Natural killer cell (primary cell): ENCODE measurements around the gene RAI2. TPM values are rescaled to one million over a fixed set of nuclear protein-coding genes. Genes with fewer than 3 reads are reported as not detected.

Experiments used
- ATAC-seq, 3 donors: fragments of 150-1000 bp in 2 of 3; fragments of 200-7000 bp in 1 of 3; cut with Tn5 transposase; 1 replicate in 1 of 3; 2 replicates in 2 of 3; pipeline ENCODE4 v1.10.0; 2021; ENCODE audit warnings: mild to moderate bottlenecking in 2 of 3, moderate library complexity in 2 of 3
- DNase-seq, 2 donors: peaks; one replicate each; pipeline versions ENCODE4 v3.0.0 to v3.0.0-alpha.2; 2013 to 2021; ENCODE audit warnings: mixed read lengths in 1 of 2
- H3K27ac ChIP-seq: one replicate; pipeline ENCODE4 v1.5.1; 2013; ENCODE audit warnings: mild to moderate bottlenecking, low read length
- H3K27me3 ChIP-seq: one replicate; pipeline ENCODE4 v1.6.1; 2013; ENCODE audit warnings: low read length; ENCODE audit not compliant: control insufficient read depth, insufficient read depth
- H3K36me3 ChIP-seq: one replicate; pipeline ENCODE4 v1.6.1; 2013; ENCODE audit warnings: low read length; ENCODE audit not compliant: control insufficient read depth, insufficient read depth
- H3K4me1 ChIP-seq: one replicate; pipeline ENCODE4 v1.6.1; 2013; ENCODE audit warnings: low read length; ENCODE audit not compliant: control insufficient read depth, insufficient read depth
- H3K4me3 ChIP-seq: one replicate; pipeline ENCODE4 v1.5.1; 2013; ENCODE audit warnings: low read length
- H3K9me3 ChIP-seq: one replicate; pipeline ENCODE4 v1.6.1; 2013; ENCODE audit warnings: low read length; ENCODE audit not compliant: control insufficient read depth, insufficient read depth
- H3K27ac Mint-ChIP-seq, 2 donors: one replicate each; pipeline ENCODE4 v1.8.0; 2022; ENCODE audit warnings: mild to moderate bottlenecking in 2 of 2, mixed read lengths in 2 of 2, moderate library complexity in 1 of 2
- H3K27me3 Mint-ChIP-seq, 2 donors: one replicate each; pipeline ENCODE4 v1.8.0; 2022; ENCODE audit warnings: low read depth in 2 of 2, mixed read lengths in 2 of 2
- H3K36me3 Mint-ChIP-seq: one replicate; pipeline ENCODE4 v1.8.0; 2022; ENCODE audit warnings: mixed read lengths
- H3K4me1 Mint-ChIP-seq, 2 donors: one replicate each; pipeline ENCODE4 v1.8.0; 2022; ENCODE audit warnings: mixed read lengths in 2 of 2
- H3K4me3 Mint-ChIP-seq: one replicate; pipeline ENCODE4 v1.8.0; 2022; ENCODE audit warnings: mild to moderate bottlenecking, moderate library complexity, mixed read lengths
- H3K9me3 Mint-ChIP-seq, 2 donors: one replicate each; pipeline ENCODE4 v1.8.0; 2022; ENCODE audit warnings: mixed read lengths in 2 of 2
- WGBS: methylation state at CpG from one replicate; pipeline ENCODE4 v1.1.7; 2013; ENCODE audit warnings: missing lambda C conversion rate; ENCODE audit not compliant: insufficient coverage; 5-methylcytosine and 5-hydroxymethylcytosine counted together
- intact Hi-C: fragments of 100-400 bp; cut with micrococcal nuclease; formaldehyde crosslinking; loops from one replicate; pipeline ENCODE4 v1.14.2; 2022
- total RNA-seq, 4 donors: library from RNA; stranded (reverse); fragments of 120-200 nt in 1 of 4; gene quantifications; one replicate each; pipeline versions ENCODE4 v1.2.3 to v1.2.4, GENCODE V29; 2013 to 2022
- TF ChIP-seq, protein P1 (sequence below): fragments of 200-600 bp; IDR thresholded peaks from one replicate; pipeline ENCODE4 v1.8.0; 2022; ENCODE audit warnings: antibody characterized with exemption

RAI2 gene
- total RNA-seq, 3 donors from 2014 or later (not counting 1 experiment from before 2014, with no cell fraction given), result not detected

DNA sequence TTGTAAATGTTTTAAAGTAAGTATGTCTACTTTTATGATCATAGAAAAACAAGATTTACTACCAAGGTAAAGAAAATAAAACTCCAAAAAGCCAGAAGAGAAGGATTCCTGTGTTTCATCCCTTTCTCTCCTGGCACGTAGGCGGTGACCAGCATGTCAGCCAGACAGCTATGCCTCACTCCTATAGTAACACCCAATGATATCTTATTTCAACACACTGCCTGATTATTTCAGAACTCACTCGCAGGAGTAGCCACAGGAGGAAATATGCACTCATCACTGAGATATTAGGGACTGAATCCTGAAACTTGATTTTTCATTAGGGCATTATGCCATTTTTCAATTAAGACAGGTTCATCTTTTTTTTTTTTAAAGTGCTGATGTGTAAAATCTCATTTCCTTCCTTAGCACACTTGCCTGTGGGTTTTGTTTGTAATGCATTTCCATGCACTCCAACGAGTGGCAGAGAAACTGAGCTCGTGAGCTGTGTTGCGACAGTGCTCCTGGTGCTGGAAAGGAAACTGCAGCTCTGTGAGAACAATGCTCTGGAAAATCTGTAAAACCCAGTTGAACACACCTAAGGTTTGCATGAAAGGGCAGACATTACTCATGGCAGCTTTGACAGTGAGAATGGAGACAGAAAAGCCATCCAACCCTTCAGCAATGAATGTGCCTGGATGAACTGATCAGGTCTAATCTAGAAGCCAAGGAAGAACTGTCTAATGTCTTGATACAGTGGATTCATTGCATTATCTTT lies 18.2 kb downstream of the RAI2 start:
- Mint-ChIP-seq H3K27ac (no peak overlapping the region), H3K36me3 (no peaks in the 10 kb centered on the region), H3K9me3 (no peaks in the 10 kb centered on the region), H3K4me1 (no peaks in the 10 kb centered on the region), H3K4me3 (no peak overlapping the region), H3K27me3 (peaks cover 7 to 41% of the 10 kb centered on the region in 2 donors)
- intact Hi-C loops, result no loop called here
- no peak for DNase-seq
- Histone ChIP-seq H3K36me3 (no peaks in the 10 kb centered on the region), H3K4me1 (no peaks in the 10 kb centered on the region), H3K27me3 (no peaks in the 10 kb centered on the region), H3K9me3 (no peaks in the 10 kb centered on the region), H3K27ac (no peak overlapping the region), H3K4me3 (no peak overlapping the region)
- TF ChIP-seq, protein P1, sequence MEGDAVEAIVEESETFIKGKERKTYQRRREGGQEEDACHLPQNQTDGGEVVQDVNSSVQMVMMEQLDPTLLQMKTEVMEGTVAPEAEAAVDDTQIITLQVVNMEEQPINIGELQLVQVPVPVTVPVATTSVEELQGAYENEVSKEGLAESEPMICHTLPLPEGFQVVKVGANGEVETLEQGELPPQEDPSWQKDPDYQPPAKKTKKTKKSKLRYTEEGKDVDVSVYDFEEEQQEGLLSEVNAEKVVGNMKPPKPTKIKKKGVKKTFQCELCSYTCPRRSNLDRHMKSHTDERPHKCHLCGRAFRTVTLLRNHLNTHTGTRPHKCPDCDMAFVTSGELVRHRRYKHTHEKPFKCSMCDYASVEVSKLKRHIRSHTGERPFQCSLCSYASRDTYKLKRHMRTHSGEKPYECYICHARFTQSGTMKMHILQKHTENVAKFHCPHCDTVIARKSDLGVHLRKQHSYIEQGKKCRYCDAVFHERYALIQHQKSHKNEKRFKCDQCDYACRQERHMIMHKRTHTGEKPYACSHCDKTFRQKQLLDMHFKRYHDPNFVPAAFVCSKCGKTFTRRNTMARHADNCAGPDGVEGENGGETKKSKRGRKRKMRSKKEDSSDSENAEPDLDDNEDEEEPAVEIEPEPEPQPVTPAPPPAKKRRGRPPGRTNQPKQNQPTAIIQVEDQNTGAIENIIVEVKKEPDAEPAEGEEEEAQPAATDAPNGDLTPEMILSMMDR, result no peak
- 53% methylated on average over 6 of the region's 6 CpGs for WGBS
- no peak for ATAC-seq

DNA sequence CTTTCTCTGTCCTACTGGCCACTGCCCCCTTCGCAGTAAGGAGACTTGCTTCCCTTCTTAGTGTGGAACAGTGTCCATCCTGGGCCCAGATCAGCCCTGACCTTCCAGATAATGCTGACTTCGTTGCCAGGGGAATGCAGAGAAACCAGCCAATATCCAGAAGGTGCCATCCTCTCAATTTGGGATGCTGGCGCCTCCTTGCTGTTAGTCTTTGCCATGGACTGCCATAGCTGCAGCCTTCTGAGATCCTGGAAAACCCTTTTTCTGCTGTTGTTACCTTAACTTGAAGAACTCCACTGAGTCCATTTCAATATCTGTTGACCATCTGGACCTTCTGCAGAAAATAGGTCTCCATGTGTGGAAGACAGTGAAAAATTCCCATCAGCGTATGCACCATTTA lies 21.8 kb downstream of the RAI2 start:
- Histone ChIP-seq H3K4me1 (no peaks in the 10 kb centered on the region), H3K27ac (no peak overlapping the region), H3K4me3 (no peak overlapping the region), H3K36me3 (no peaks in the 10 kb centered on the region), H3K27me3 (no peaks in the 10 kb centered on the region), H3K9me3 (no peaks in the 10 kb centered on the region)
- Mint-ChIP-seq H3K27me3 (peaks cover 17 to 31% of the 10 kb centered on the region in 2 donors), H3K4me3 (no peak overlapping the region), H3K36me3 (no peaks in the 10 kb centered on the region), H3K27ac (no peak overlapping the region), H3K4me1 (no peaks in the 10 kb centered on the region), H3K9me3 (no peaks in the 10 kb centered on the region)
- DNase-seq (peak in 1 of 2 donors; percentile 6), ATAC-seq (no peak)
- intact Hi-C loops, result no loop called here
- TF ChIP-seq, protein P1, result no peak
- 75% methylated on average over 3 of the region's 4 CpGs for WGBS

DNA sequence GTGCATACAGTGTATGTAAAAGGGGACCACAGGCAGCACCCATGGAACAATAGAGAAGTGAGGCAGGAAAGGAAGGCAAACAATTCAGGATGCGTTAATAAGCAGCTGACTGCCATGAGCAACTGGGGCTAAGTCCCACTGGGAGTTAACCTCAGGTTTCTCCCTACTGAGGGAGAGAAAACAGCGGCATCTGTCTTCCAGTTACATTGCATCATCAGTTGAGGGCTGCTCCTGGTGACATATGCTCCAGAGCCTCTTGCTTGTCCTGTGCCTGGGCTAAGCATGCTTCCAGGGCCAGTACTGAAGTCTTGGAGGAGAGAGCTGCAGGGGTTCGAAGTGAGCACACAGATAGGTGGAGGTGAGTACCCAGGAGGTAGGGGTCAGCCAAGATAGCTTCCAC lies 24.3 kb downstream of the RAI2 start:
- no peak overlapping the region for H3K27ac ChIP-seq
- no peak for DNase-seq
- Mint-ChIP-seq H3K4me3 (no peak overlapping the region), H3K4me1 (no peaks in the 10 kb centered on the region), H3K27me3 (peaks cover 17 to 25% of the 10 kb centered on the region in 2 donors), H3K9me3 (no peaks in the 10 kb centered on the region), H3K36me3 (no peaks in the 10 kb centered on the region), H3K27ac (no peak overlapping the region)
- H3K36me3 ChIP-seq, result no peaks in the 10 kb centered on the region
- H3K9me3 ChIP-seq, result no peaks in the 10 kb centered on the region
- TF ChIP-seq, protein P1, result no peak
- intact Hi-C loops, result no loop called here
- no peak overlapping the region for H3K4me3 ChIP-seq
- no peaks in the 10 kb centered on the region for H3K4me1 ChIP-seq
- WGBS, result 91% methylated on average over 3 of the region's 3 CpGs
- no peaks in the 10 kb centered on the region for H3K27me3 ChIP-seq
- no peak for ATAC-seq

DNA sequence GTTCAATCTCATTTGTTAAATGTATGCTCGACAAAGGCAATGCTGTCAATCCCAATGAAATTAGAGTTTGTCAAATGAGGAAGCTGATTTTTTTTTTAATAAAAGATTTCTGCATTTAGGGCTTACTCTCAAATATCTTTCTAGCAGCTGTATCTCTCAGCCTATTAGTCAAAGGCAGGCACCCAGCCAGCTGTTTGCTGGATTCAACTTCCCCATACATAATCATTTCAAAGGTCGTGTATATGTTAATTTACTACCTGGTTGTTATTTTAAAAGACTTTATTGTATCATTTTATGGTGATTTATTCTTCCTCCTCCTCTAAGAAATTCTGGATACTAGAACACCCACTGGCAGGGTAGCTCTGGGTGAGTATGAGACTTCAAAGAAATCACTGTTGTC lies 27.1 kb downstream of the RAI2 start:
- Mint-ChIP-seq H3K4me3 (no peak overlapping the region), H3K4me1 (no peaks in the 10 kb centered on the region), H3K9me3 (no peaks in the 10 kb centered on the region), H3K27ac (no peak overlapping the region), H3K27me3 (peaks cover 14 to 19% of the 10 kb centered on the region in 2 donors), H3K36me3 (no peaks in the 10 kb centered on the region)
- Histone ChIP-seq H3K36me3 (no peaks in the 10 kb centered on the region), H3K9me3 (no peaks in the 10 kb centered on the region), H3K27me3 (no peaks in the 10 kb centered on the region), H3K4me1 (no peaks in the 10 kb centered on the region), H3K27ac (no peak overlapping the region), H3K4me3 (no peak overlapping the region)
- DNase-seq (no peak), ATAC-seq (no peak)
- 27% methylated on average over 1 of the region's 2 CpGs for WGBS
- intact Hi-C loops, result no loop called here
- TF ChIP-seq, protein P1, result no peak
